H1 (cell line): ENCODE measurements around the gene TEAD1. TPM values are rescaled to one million over a fixed set of nuclear protein-coding genes. Genes with fewer than 3 reads are reported as not detected.

Experiments
- CTCF ChIA-PET: fragments of 300-600 bp; sonication (Branson Sonifier 250); formaldehyde crosslinking; loops from one replicate; lab custom pipeline; 2021; ENCODE audit not compliant: partially characterized antibody; lab: Charles Lee
- POLR2A ChIA-PET: fragments of 300-600 bp; sonication (Branson Sonifier 250); formaldehyde crosslinking; loops from one replicate; lab custom pipeline; 2021; ENCODE audit warnings: inconsistent platforms; ENCODE audit not compliant: partially characterized antibody; lab: Charles Lee
- DNase-seq, 2 experiments: peaks; one replicate each; pipeline versions ENCODE4 v3.0.0 to v3.0.0-alpha.2; 2010 to 2022; ENCODE audit warnings: low spot score in 2 of 2, low read depth in 1 of 2, mixed read lengths in 1 of 2
- FAIRE-seq: peaks from 2 replicates; lab custom pipeline; 2011; peaks lifted over from hg19 to GRCh38; lab: Jason Lieb, UNC
- H2AFZ ChIP-seq: 2 replicates; pipeline ENCODE4 v1.8.1; 2012; ENCODE audit warnings: low read length, inconsistent platforms
- H2AK5ac ChIP-seq: 2 replicates; pipeline ENCODE4 v1.6.1; 2013; ENCODE audit warnings: low read depth, low read length
- H2BK120ac ChIP-seq: replicated peaks from 2 replicates; pipeline ENCODE3; 2013; ENCODE audit warnings: low read depth, low read length, inconsistent platforms
- H2BK12ac ChIP-seq: 2 replicates; pipeline ENCODE4 v1.6.1; 2013; ENCODE audit warnings: low read depth, low read length
- H2BK15ac ChIP-seq: 2 replicates; pipeline ENCODE4 v1.6.1; 2013; ENCODE audit warnings: low read length
- H2BK20ac ChIP-seq: 2 replicates; pipeline ENCODE4 v1.6.1; 2013; ENCODE audit warnings: low read length
- H2BK5ac ChIP-seq: 2 replicates; pipeline ENCODE4 v1.6.1; 2013; ENCODE audit warnings: low read depth, low read length
- H3K14ac ChIP-seq: 2 replicates; pipeline ENCODE4 v1.6.1; 2013; ENCODE audit warnings: inconsistent platforms; ENCODE audit not compliant: insufficient read length
- H3K18ac ChIP-seq: 2 replicates; pipeline ENCODE4 v1.6.1; 2013; ENCODE audit warnings: low read length; ENCODE audit errors: extremely low read depth
- H3K23ac ChIP-seq: 2 replicates; pipeline ENCODE4 v1.6.1; 2013; ENCODE audit warnings: inconsistent platforms; ENCODE audit not compliant: insufficient read length
- H3K23me2 ChIP-seq: 2 replicates; pipeline ENCODE4 v1.6.1; 2013; ENCODE audit warnings: low read depth, low read length
- H3K27ac ChIP-seq: 2 replicates; pipeline ENCODE4 v1.6.1; 2011; ENCODE audit warnings: low read depth, low read length, inconsistent platforms
- H3K27me3 ChIP-seq, 4 experiments: replicated peaks in 1 of 4; 1 replicate in 1 of 4; 2 replicates in 3 of 4; pipeline versions ENCODE4 v1.6.1 to v1.8.1; 2011 to 2013; ENCODE audit warnings: low read length in 3 of 4, mild to moderate bottlenecking in 3 of 4, inconsistent platforms in 2 of 4, mixed read lengths in 2 of 4, moderate library complexity in 1 of 4; ENCODE audit not compliant: control insufficient read depth in 3 of 4, insufficient read depth in 3 of 4; ENCODE audit errors: extremely low read depth in 1 of 4
- H3K36me3 ChIP-seq, 4 experiments: 2 replicates each; pipeline versions ENCODE4 v1.6.1 to v1.8.1; 2011 to 2013; ENCODE audit warnings: mild to moderate bottlenecking in 4 of 4, low read length in 3 of 4, moderate library complexity in 2 of 4, control low read depth in 1 of 4, inconsistent platforms in 1 of 4; ENCODE audit not compliant: insufficient read depth in 4 of 4, control insufficient read depth in 2 of 4
- H3K4ac ChIP-seq: replicated peaks from 2 replicates; pipeline ENCODE3; 2013; ENCODE audit warnings: low read length, low read depth, mixed read lengths, inconsistent platforms; ENCODE audit not compliant: insufficient read length
- H3K4me1 ChIP-seq, 4 experiments: replicated peaks in 1 of 4; 1 replicate in 1 of 4; 2 replicates in 3 of 4; pipeline versions ENCODE4 v1.6.1 to v1.8.1; 2011 to 2013; ENCODE audit warnings: low read length in 3 of 4, inconsistent platforms in 2 of 4, mixed read lengths in 1 of 4; ENCODE audit not compliant: insufficient read depth in 4 of 4, control insufficient read depth in 3 of 4
- H3K4me2 ChIP-seq, 2 experiments: 2 replicates each; pipeline versions ENCODE4 v1.6.1 to v1.8.1; 2011 to 2013; ENCODE audit warnings: low read depth in 2 of 2, low read length in 2 of 2, control low read depth in 1 of 2, inconsistent platforms in 1 of 2, mild to moderate bottlenecking in 1 of 2; ENCODE audit not compliant: insufficient read depth in 1 of 2
- H3K4me3 ChIP-seq, 4 experiments: fragments of 200-600, 300-600 bp in 1 of 4; sonication (generic), shearing (Covaris generic), sonication (Bioruptor Twin) in 1 of 4; 2 replicates each; pipeline versions ENCODE4 v1.5.1 to v1.8.1; 2011 to 2016; ENCODE audit warnings: low read length in 4 of 4, low read depth in 3 of 4, control low read depth in 2 of 4, inconsistent platforms in 2 of 4, mild to moderate bottlenecking in 2 of 4, mixed read lengths in 1 of 4, moderate library complexity in 1 of 4; ENCODE audit not compliant: insufficient read depth in 2 of 4; ENCODE audit errors: extremely low read depth in 1 of 4
- H3K56ac ChIP-seq: replicated peaks from 2 replicates; pipeline ENCODE3; 2013; ENCODE audit warnings: low read depth, mild to moderate bottlenecking, mixed read lengths, low read length, inconsistent platforms; ENCODE audit not compliant: insufficient read length
- H3K79me1 ChIP-seq: 2 replicates; pipeline ENCODE4 v1.6.1; 2013; ENCODE audit warnings: low read depth, low read length, control low read depth
- H3K79me2 ChIP-seq, 2 experiments: 2 replicates each; pipeline versions ENCODE4 v1.6.1 to v1.8.1; 2012 to 2013; ENCODE audit warnings: low read length in 2 of 2, mild to moderate bottlenecking in 2 of 2, inconsistent platforms in 1 of 2; ENCODE audit not compliant: insufficient read depth in 2 of 2, control insufficient read depth in 1 of 2
- H3K9ac ChIP-seq, 4 experiments: replicated peaks in 1 of 4; 1 replicate in 1 of 4; 2 replicates in 3 of 4; pipeline versions ENCODE4 v1.6.1 to v1.8.1; 2011 to 2013; ENCODE audit warnings: low read depth in 3 of 4, low read length in 3 of 4, control low read depth in 2 of 4, mild to moderate bottlenecking in 2 of 4, moderate library complexity in 2 of 4, inconsistent platforms in 1 of 4; ENCODE audit errors: extremely low read depth in 1 of 4
- H3K9me3 ChIP-seq, 2 experiments: 2 replicates each; pipeline versions ENCODE4 v1.6.1 to v1.8.1; 2012 to 2013; ENCODE audit warnings: mild to moderate bottlenecking in 2 of 2, moderate library complexity in 2 of 2, control low read depth in 1 of 2, inconsistent platforms in 1 of 2, low read depth in 1 of 2, low read length in 1 of 2, mixed read lengths in 1 of 2; ENCODE audit not compliant: insufficient read depth in 2 of 2
- H4K20me1 ChIP-seq, 2 experiments: replicated peaks in 1 of 2; 2 replicates each; pipeline versions ENCODE3 to v1.8.1; 2011 to 2013; ENCODE audit warnings: inconsistent platforms in 2 of 2, low read length in 2 of 2, mild to moderate bottlenecking in 1 of 2; ENCODE audit not compliant: insufficient read depth in 2 of 2, control insufficient read depth in 1 of 2
- H4K5ac ChIP-seq: 2 replicates; pipeline ENCODE4 v1.6.1; 2013; ENCODE audit warnings: low read length, low read depth, mixed read lengths, inconsistent platforms; ENCODE audit not compliant: insufficient read length
- H4K8ac ChIP-seq: 2 replicates; pipeline ENCODE4 v1.8.0; 2013; ENCODE audit warnings: mild to moderate bottlenecking, moderate library complexity, low read length, inconsistent platforms; ENCODE audit not compliant: insufficient read depth; ENCODE audit errors: extremely low read depth
- H4K91ac ChIP-seq: replicated peaks from 2 replicates; pipeline ENCODE3; 2013; ENCODE audit warnings: low read length, mixed read lengths, inconsistent platforms; ENCODE audit not compliant: insufficient read length
- JUN ChIP-seq: IDR thresholded peaks from 2 replicates; pipeline ENCODE4 v1.6.1; 2011; ENCODE audit warnings: low read depth, mild to moderate bottlenecking, improper control_type of control experiment, low read length
- KDM1A ChIP-seq: fragments of 200-600, 300-600 bp; sonication (generic); IDR thresholded peaks from 2 replicates; pipeline ENCODE4 v1.7.1; 2016; ENCODE audit warnings: mild to moderate bottlenecking, low read length, borderline replicate concordance
- TAF1 ChIP-seq: IDR thresholded peaks from 2 replicates; pipeline ENCODE4 v1.6.1; 2011; ENCODE audit warnings: mild to moderate bottlenecking, low read depth, low read length
- WGBS, 2 experiments: shearing (Covaris generic) in 1 of 2; methylation state at CpG; one replicate each; pipeline versions ENCODE4 v1.1.6 to v1.1.7; 2013 to 2015; ENCODE audit warnings: low lambda C conversion rate in 2 of 2, mixed read lengths in 2 of 2, inconsistent platforms in 1 of 2, low coverage in 1 of 2, missing lambda C conversion rate in 1 of 2; ENCODE audit not compliant: insufficient replicate concordance in 2 of 2, insufficient coverage in 1 of 2, insufficient read length in 1 of 2; ENCODE audit errors: extremely low coverage in 1 of 2, missing lambda C conversion rate in 1 of 2; 5-methylcytosine and 5-hydroxymethylcytosine counted together
- polyA plus RNA-seq, 7 experiments: library from polyadenylated mRNA; depleted of rRNA in 3 of 7; stranded (reverse) in 5 of 7; unstranded in 2 of 7; fragments of >200 nt in 5 of 7; fragments of 200-250 nt in 2 of 7; gene quantifications; 1 replicate in 5 of 7; 2 replicates in 1 of 7; 4 replicates in 1 of 7; pipeline versions ENCODE4 v1.2.1 to v1.2.3, GENCODE V29; 2011 to 2013; ENCODE audit warnings: missing spikeins in 2 of 7, mixed read lengths in 2 of 7
- total RNA-seq: library from RNA; stranded (reverse); fragmentation: NEBNext Ultra II Directional; extraction: Animal tissue kit (Norgen Biotek cat#: 25700); gene quantifications from 2 replicates; pipeline ENCODE4 v1.2.1, GENCODE V29; 2021

Gene TEAD1
- total and polyA plus RNA-seq, 2 of the 8 experiments (the other 6 are each of a cell fraction or from before 2014, with no cell fraction given) = 15.6 to 67.4 TPM

- no peak overlapping the region for H4K8ac ChIP-seq
- H3K4me3 ChIP-seq = no peak overlapping the region
- no peak overlapping the region for H3K4me2 ChIP-seq
- FAIRE-seq (no peak), DNase-seq (no peak)
- peaks cover 2 to 20% (median 11%) of the 10 kb centered on the region in 4 experiments for H3K4me1 ChIP-seq
- H2BK5ac ChIP-seq = peak overlapping the region; percentile 18; the same call in 1 of the 2 replicates
- no peak overlapping the region for H4K91ac ChIP-seq
- ChIA-PET CTCF (no interaction called here), POLR2A (interaction anchor here (1.9 kb wide), 1 partner anchor 12 kb away, joined by 5 read pairs; no protein-coding TSS in a partner anchor)
- H3K9me3 ChIP-seq = no peaks in the 10 kb centered on the region
- peaks cover 8% of the 10 kb centered on the region; the same call in 1 of the 2 replicates for H3K79me1 ChIP-seq
- H2BK15ac ChIP-seq = no peak overlapping the region
- TF ChIP-seq KDM1A = no peak
- TF ChIP-seq JUN = no peak
- no peak for TF ChIP-seq TAF1
- H3K14ac ChIP-seq = no peak overlapping the region
- H2BK20ac ChIP-seq = no peak overlapping the region
- H3K27me3 ChIP-seq = no peaks in the 10 kb centered on the region
- H3K27ac ChIP-seq = no peak overlapping the region
- H4K20me1 ChIP-seq = peaks cover 6 to 27% of the 10 kb centered on the region in 2 experiments
- H3K36me3 ChIP-seq = no peaks in the 10 kb centered on the region; a peak in 1 of 8 replicates
- H3K56ac ChIP-seq = no peak overlapping the region
- H2AFZ ChIP-seq = no peak overlapping the region
- no peaks in the 10 kb centered on the region for H3K23me2 ChIP-seq
- no peak overlapping the region for H4K5ac ChIP-seq
- H3K23ac ChIP-seq = no peak overlapping the region
- H2BK12ac ChIP-seq = no peak overlapping the region
- no peak overlapping the region for H2AK5ac ChIP-seq
- H2BK120ac ChIP-seq = no peak overlapping the region
- peaks cover 9 to 88% of the 10 kb centered on the region in 2 experiments for H3K79me2 ChIP-seq
- WGBS, 2 experiments = 91% methylated on average over 11 of the region's 11 CpGs; no CpG with 5 or more reads in 1 of the 2 experiments
- H3K9ac ChIP-seq = no peak overlapping the region
- peak overlapping the region; percentile 75; the same call in 1 of the 2 replicates for H3K18ac ChIP-seq
- no peak overlapping the region for H3K4ac ChIP-seq
These were observed 41.7 kb downstream of the TEAD1 start for GRCh38 chr11:12715941-12716340.
